Left ventricle myocardium inferior (tissue), 1 donor: ENCODE measurements around the gene COLQ. TPM values are rescaled to one million over a fixed set of nuclear protein-coding genes. Genes with fewer than 3 reads are reported as not detected.
A peak's percentile ranks its signal among the peaks of the same experiment; 100 is the strongest.

ENCODE experiments used
- DNase-seq: peaks from one replicate; pipeline ENCODE4 v3.0.0-alpha.2; 2020
- H3K27ac ChIP-seq: fragments of 200-600 bp; replicated peaks from 2 replicates; pipeline ENCODE4 v1.8.0; 2021
- H3K27me3 ChIP-seq: fragments of 200-600 bp; 2 replicates; pipeline ENCODE4 v1.8.0; 2021; ENCODE audit warnings: low read depth
- H3K36me3 ChIP-seq: fragments of 200-600 bp; 2 replicates; pipeline ENCODE4 v1.8.0; 2021
- H3K4me1 ChIP-seq: fragments of 200-600 bp; 2 replicates; pipeline ENCODE4 v1.8.0; 2021
- H3K4me3 ChIP-seq: fragments of 200-600 bp; 2 replicates; pipeline ENCODE4 v1.8.0; 2021; ENCODE audit warnings: mild to moderate bottlenecking, moderate library complexity
- H3K9me3 ChIP-seq: fragments of 200-600 bp; replicated peaks from 2 replicates; pipeline ENCODE4 v1.8.0; 2021
- CTCF ChIP-seq: fragments of 200-600 bp; IDR thresholded peaks from 2 replicates; pipeline ENCODE4 v1.8.0; 2021; ENCODE audit warnings: antibody characterized with exemption, mild to moderate bottlenecking, borderline replicate concordance
- intact Hi-C: fragments of 100-400 bp; cut with micrococcal nuclease; formaldehyde crosslinking; loops from one replicate; pipeline ENCODE4 v1.11.0; 2022
- long read RNA-seq: library from polyadenylated mRNA; unstranded; transcript quantifications from one replicate; pipeline ENCODE4 v2.0.0, GENCODE V29; 2021
- total RNA-seq: library from RNA; stranded (reverse); fragmentation: NEBNext Ultra II Directional; extraction: Animal tissue kit (Norgen Biotek cat#: 25700); gene quantifications from one replicate; pipeline ENCODE4 v1.2.1, GENCODE V29; 2021
- donor health status: DM: no; HTN: yes; CAD: no; lungs with severe emphysema.

The COLQ gene
- 14.9 TPM for total RNA-seq
- long read RNA-seq, transcript COLQ-203 (17 exons, 3,005 nt): major isoform, 12 of 20 reads
- long read RNA-seq, partial matches to known transcripts: 1 of 20 reads
- long read RNA-seq, other reads (novel, unspliced or antisense): 5 of 20 reads

DNA sequence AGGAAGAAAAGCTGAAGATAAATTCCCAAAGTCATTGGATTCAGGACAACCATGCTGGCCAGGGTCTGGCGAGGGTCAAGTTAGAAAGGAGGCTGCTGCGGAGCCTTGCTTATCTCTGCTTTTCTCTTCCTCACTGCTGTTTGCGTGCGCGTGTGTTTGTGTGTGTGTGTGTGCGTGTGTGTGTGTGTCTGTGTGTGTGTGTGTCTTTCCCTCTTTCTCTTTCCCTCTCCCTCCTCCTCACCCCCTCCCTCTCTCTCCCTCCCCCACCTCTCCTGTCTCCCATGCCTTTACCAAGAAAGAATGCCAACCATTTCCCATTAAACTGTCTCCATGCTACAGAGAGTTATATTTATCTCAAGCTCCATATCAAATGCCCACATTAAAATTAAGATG, at the start of gene COLQ:
COLQ (minus strand) TSS at position 134 of the 393 bp plus-strand sequence; CDS start at position 53, 81 bp downstream.
- no peaks in the 10 kb centered on the region for H3K27me3 ChIP-seq
- H3K4me1 ChIP-seq: peaks cover 55% of the 10 kb centered on the region
- no peaks in the 10 kb centered on the region for H3K9me3 ChIP-seq
- TF ChIP-seq CTCF: no peak
- intact Hi-C loops: no loop called here
- peak within 1 kb of the TSS; percentile 76 for H3K27ac ChIP-seq
- DNase-seq: no peak
- no peaks in the 10 kb centered on the region for H3K36me3 ChIP-seq
- peak within 1 kb of the TSS; percentile 48 for H3K4me3 ChIP-seq

- intact Hi-C loops: no loop called here
- no peak for DNase-seq
- H3K27me3 ChIP-seq: no peaks in the 10 kb centered on the region
Measured at GRCh38 chr3:15563190-15563589, 41.7 kb upstream of the COLQ start.

DNA sequence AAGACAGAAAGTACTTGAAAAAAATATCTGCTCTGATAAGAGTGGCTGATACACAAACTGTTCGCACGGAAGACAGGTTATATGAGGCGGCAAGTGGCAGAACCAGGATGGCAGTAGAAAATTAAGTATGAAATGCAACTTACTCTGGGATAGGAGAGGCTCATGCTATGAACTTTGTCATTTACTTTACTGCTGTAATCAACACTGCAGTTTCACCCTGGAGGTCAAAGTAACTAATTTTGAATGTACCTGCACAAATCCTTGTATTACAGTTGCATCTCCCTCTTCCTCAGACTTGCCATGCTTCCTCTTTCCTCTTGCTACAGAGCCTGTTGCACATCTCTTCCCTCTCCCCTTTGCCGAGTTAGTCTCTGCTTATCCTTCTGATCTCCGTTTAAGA, 41.1 kb upstream of the COLQ start:
- DNase-seq: no peak
- intact Hi-C loops: no loop called here

More at GRCh38 chr3:15563190-15563589, 41.7 kb upstream of the COLQ start:
- Histone ChIP-seq H3K4me3 (no peak overlapping the region), H3K4me1 (no peaks in the 10 kb centered on the region), H3K27ac (no peak overlapping the region), H3K9me3 (no peaks in the 10 kb centered on the region), H3K36me3 (peaks cover 87% of the 10 kb centered on the region)
- TF ChIP-seq CTCF: no peak

DNA sequence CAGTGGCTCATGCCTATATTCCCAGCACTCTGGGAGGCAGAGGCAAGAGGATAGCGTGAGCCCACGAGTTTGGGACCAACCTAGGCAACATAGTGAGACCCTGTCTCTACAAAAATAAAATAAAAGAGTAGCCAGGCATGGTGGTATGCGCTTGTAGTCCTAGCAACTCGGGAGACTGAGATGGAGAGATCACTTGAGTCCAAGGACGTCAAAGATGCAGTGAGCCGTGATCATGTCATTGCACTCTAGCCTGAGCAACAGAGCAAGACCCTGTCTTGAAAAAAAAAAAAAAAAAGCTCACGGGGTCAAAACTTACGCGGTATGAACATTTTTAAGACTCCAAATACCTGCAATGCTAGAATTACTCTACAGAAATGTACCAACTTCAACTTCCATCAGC, 37.1 kb upstream of the COLQ start:
- TF ChIP-seq CTCF: no peak

More for the DNA sequence above, 41.1 kb upstream of the COLQ start:
- H3K9me3 ChIP-seq: no peaks in the 10 kb centered on the region
- no peak for TF ChIP-seq CTCF
- no peak overlapping the region for H3K27ac ChIP-seq
- no peaks in the 10 kb centered on the region for H3K4me1 ChIP-seq
- peaks cover 80% of the 10 kb centered on the region for H3K36me3 ChIP-seq
- H3K27me3 ChIP-seq: no peaks in the 10 kb centered on the region
- no peak overlapping the region for H3K4me3 ChIP-seq

DNA sequence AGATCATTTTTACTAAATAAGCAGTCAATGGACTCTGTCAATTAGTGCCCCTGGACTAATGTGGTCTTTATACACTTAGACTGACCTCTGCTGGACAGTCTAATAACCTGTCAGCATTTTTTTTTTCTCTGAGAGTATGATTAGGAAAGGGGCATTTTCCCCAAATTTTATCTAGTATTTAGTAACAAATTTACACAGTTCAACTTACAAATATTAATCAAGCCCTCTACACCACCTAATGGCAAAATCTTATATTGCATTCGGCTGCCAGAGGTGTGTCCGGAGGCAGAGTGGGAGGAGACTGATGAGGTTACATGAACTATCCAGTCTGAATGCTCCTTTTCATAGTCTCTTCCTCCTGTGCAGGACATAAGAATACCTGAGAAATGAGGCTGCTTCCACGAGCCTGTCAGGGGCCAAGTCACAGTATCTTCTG, 36.0 kb upstream of the COLQ start:
- H3K4me3 ChIP-seq: no peak overlapping the region
- intact Hi-C loops: loop anchor here (10.0 kb wide), 1 partner anchor 133 kb away; the partner anchor contains the start of genes EAF1 and METTL6
- peak; percentile 75 for TF ChIP-seq CTCF
- no peak overlapping the region for H3K27ac ChIP-seq
- H3K27me3 ChIP-seq: no peaks in the 10 kb centered on the region
- no peaks in the 10 kb centered on the region for H3K4me1 ChIP-seq
- peaks cover 31% of the 10 kb centered on the region for H3K36me3 ChIP-seq
- DNase-seq: no peak
- H3K9me3 ChIP-seq: no peaks in the 10 kb centered on the region

More for the DNA sequence above, 37.1 kb upstream of the COLQ start:
- Histone ChIP-seq H3K9me3 (no peaks in the 10 kb centered on the region), H3K4me3 (no peak overlapping the region), H3K4me1 (no peaks in the 10 kb centered on the region), H3K36me3 (peaks cover 42% of the 10 kb centered on the region), H3K27ac (no peak overlapping the region), H3K27me3 (no peaks in the 10 kb centered on the region)
- intact Hi-C loops: loop anchor here (10.0 kb wide), 1 partner anchor 134 kb away; the partner anchor contains the start of genes EAF1 and METTL6
- no peak for DNase-seq
